ENCODE data around the gene KLF3. TPM values are rescaled to one million over a fixed set of nuclear protein-coding genes. Genes with fewer than 3 reads are reported as not detected.

The KLF3 gene
- total RNA-seq, 1 donor from 2014 or later = 56.9 TPM

- no peak for DNase-seq (ENCODE audit: extremely low read depth, low read depth, low spot score)
Measured at GRCh38 chr4:38673130-38673978, 9.4 kb downstream of the KLF3 start.

GRCh38 chr4:38674258-38675144, 10.5 kb downstream of the KLF3 start:
- DNase-seq (ENCODE audit: extremely low read depth, low read depth, low spot score) = no peak

- no peak for DNase-seq (ENCODE audit: extremely low read depth, low read depth, low spot score)
Measured at GRCh38 chr4:38675146-38676121, 11.4 kb downstream of the KLF3 start.

- no peak for DNase-seq (ENCODE audit: extremely low read depth, low read depth, low spot score)
Measured at GRCh38 chr4:38676986-38677385, 13.0 kb downstream of the KLF3 start.

GRCh38 chr4:38677441-38677840, 13.4 kb downstream of the KLF3 start:
- DNase-seq (ENCODE audit: extremely low read depth, low read depth, low spot score) = no peak

- DNase-seq (ENCODE audit: extremely low read depth, low read depth, low spot score) = no peak
Measured at GRCh38 chr4:38678078-38678477, 14.1 kb downstream of the KLF3 start.

- no peak for DNase-seq (ENCODE audit: extremely low read depth, low read depth, low spot score)
Measured at GRCh38 chr4:38679921-38680320, 15.9 kb downstream of the KLF3 start.

GRCh38 chr4:38681281-38681991, 17.4 kb downstream of the KLF3 start:
- no peak for DNase-seq (ENCODE audit: extremely low read depth, low read depth, low spot score)

GRCh38 chr4:38682336-38682735, 18.3 kb downstream of the KLF3 start:
- DNase-seq (ENCODE audit: extremely low read depth, low read depth, low spot score) = no peak

- no peak for DNase-seq (ENCODE audit: extremely low read depth, low read depth, low spot score)
Measured at GRCh38 chr4:38683276-38683675, 19.3 kb downstream of the KLF3 start.

- DNase-seq (ENCODE audit: extremely low read depth, low read depth, low spot score) = no peak
Measured at GRCh38 chr4:38684271-38684670, 20.3 kb downstream of the KLF3 start.

- no peak for DNase-seq (ENCODE audit: extremely low read depth, low read depth, low spot score)
Measured at GRCh38 chr4:38684951-38685844, 21.2 kb downstream of the KLF3 start.

GRCh38 chr4:38686682-38687081, 22.7 kb downstream of the KLF3 start:
- no peak for DNase-seq (ENCODE audit: extremely low read depth, low read depth, low spot score)

GRCh38 chr4:38687571-38688011, 23.6 kb downstream of the KLF3 start:
- no peak for DNase-seq (ENCODE audit: extremely low read depth, low read depth, low spot score)

- DNase-seq (ENCODE audit: extremely low read depth, low read depth, low spot score) = no peak
Measured at GRCh38 chr4:38688676-38689355, 24.8 kb downstream of the KLF3 start.

- no peak for DNase-seq (ENCODE audit: extremely low read depth, low read depth, low spot score)
Measured at GRCh38 chr4:38691251-38692008, 27.4 kb downstream of the KLF3 start.

- DNase-seq (ENCODE audit: extremely low read depth, low read depth, low spot score) = no peak
Measured at GRCh38 chr4:38692421-38692820, 28.4 kb downstream of the KLF3 start.

GRCh38 chr4:38693569-38693968, 29.6 kb downstream of the KLF3 start:
- DNase-seq (ENCODE audit: extremely low read depth, low read depth, low spot score) = no peak
